NOMO-1 treated with dmso at 0.1 percent for 144 hours (cell line): Measurements from ENCODE around the gene IFITM5.
"Not testable (repeated sequence)": the region's sequence is repeated elsewhere in the genome, so short reads cannot be mapped to it uniquely, and the experiment has no call there.

ENCODE experiments used
- DNase-seq: peaks from one replicate; lab custom pipeline; 2025; ENCODE audit not compliant: unreplicated experiment; lab: John Stamatoyannopoulos, UW

IFITM5 gene

DNA sequence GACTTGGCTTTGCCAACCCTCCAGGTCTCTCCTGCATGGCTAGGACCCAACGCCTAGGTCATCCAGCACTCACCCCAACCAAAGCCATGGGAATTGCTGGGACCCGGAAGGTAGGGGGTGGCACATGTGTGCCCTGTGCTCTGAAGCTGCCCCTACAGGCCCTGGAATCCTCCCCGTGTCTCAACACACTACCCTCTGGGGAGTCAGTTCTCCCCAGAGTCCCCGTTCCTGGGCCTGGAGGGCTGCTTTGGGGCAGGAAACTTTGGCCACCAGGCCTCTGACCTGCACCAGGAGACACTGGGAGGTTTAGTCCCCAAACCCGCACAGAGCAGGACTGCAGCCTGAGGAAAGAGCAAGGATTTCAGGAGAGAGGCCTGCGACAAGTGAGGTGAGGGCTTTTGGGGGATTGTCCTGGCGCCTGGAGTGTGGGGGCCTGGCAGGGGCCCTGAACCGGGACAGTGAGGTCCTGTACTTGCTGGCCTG, 14.0 kb upstream of the IFITM5 start:
- no peak for DNase-seq

GRCh38 chr11:312092-312816, 12.9 kb upstream of the IFITM5 start:
- no peak for DNase-seq

- not testable (repeated sequence) for DNase-seq
Observed at GRCh38 chr11:311013-311748, 11.9 kb upstream of the IFITM5 start.

GRCh38 chr11:309979-310572, 10.8 kb upstream of the IFITM5 start:
- not testable (repeated sequence) for DNase-seq

- DNase-seq: not testable (repeated sequence)
Observed at GRCh38 chr11:308740-309665, 9.7 kb upstream of the IFITM5 start.

- DNase-seq: peak; percentile 73
Observed at GRCh38 chr11:307766-308708, 8.7 kb upstream of the IFITM5 start, which contains the start of gene IFITM2. IFITM2 (plus strand) TSS chr11:307816; CDS start chr11:308193, 377 bp downstream.

- DNase-seq: no peak
Observed at GRCh38 chr11:306645-307371, 7.5 kb upstream of the IFITM5 start.

DNA sequence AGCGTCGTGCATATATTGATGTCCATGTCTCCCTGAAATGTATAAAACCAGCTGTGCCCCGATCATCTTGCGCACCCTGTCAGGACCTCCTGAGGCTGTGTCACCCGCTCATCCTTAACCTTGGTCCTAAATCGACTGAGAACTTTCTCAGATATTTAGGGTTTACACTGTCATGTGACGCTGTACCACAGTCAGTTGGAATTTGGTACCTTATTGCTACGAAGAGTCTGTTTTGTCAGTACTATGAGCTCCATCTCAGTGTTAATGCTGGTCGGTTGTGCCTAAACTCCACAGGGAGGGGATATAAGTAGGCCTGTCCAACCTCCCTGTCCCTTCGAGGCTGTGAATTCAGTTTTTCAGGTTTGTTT, 6.5 kb upstream of the IFITM5 start:
- DNase-seq: no peak

- DNase-seq: no peak
Observed at GRCh38 chr11:304915-305843, 5.9 kb upstream of the IFITM5 start.

GRCh38 chr11:304061-304506, 4.8 kb upstream of the IFITM5 start:
- DNase-seq: no peak

GRCh38 chr11:303363-303762, 4.0 kb upstream of the IFITM5 start:
- DNase-seq: no peak

GRCh38 chr11:299951-300735, 817 bp upstream of the IFITM5 start:
- DNase-seq: no peak

GRCh38 chr11:298406-299065, 790 bp downstream of the IFITM5 start:
- DNase-seq: no peak

DNA sequence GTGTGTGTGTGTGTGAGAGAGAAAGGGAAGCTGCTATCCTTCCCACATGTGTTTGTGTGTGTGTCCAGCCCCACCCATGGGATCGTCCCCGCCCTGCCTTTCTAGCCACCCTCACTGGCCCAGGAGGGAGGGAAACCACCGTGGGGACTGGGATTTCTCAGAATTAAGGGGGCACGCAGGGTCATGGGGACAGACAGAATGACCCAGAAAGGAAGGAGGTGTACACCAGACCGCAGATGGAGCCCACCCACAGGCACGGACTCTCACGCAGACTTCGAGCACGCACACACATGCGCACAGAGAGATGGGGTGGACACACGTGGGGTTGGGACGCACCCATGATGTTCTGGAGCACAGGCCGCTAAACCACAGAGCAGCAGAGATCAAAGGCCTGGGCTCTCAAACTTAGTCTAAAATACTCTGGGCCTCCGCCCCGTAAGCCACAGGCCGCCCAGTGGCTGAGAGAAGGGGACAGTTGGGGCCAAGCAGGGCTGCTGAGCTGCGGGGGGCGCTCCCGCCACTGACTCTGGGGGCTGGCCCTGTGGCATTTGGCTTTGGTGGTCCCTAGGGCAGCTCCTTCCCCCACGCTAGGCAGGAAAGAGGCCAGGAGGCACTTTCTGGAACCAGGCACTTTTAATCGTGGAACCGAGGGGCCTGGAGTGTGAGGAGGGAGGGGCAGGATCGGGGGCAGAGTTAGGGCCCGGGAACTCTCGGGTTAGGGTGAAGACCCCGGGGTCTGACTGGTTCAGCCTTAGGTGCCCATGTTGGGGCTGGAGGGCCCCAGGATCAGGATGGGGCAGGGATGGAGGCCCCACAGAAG, 1.5 kb downstream of the IFITM5 start:
- no peak for DNase-seq

DNA sequence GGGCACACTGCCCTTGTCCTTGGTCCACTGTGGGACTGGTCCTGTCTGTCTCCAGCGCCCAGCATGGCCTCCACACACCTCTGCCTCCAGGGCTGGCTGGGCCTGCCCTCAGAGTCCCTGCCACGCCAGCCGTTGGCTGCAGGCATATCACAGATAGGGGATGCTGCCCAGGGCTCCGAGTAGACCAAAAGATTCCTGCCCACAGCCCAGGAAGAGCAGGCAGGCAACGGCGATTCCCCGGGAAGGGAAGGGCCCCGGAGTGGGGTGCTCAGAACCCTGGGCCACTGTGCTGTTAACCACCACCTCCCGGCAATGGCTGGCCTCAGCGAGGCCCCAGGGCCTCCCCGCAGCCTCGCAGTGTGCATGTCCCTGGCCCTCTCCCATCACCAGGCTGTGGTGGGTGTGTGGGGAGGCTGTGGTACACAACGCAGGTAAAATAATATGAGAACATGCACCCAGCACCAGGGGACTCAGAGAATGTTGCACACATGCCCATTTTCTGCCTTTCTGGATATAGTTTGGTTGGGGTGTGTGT, 2.2 kb downstream of the IFITM5 start:
- no peak for DNase-seq
